DOHH2 (cell line): ENCODE results near the gene RGS7.

Source experiments
- EZH2phosphoT487 ChIP-seq: fragments of 200-600 bp; sonication (generic); IDR thresholded peaks from 2 replicates; pipeline ENCODE4 v1.6.1; 2017; ENCODE audit warnings: borderline replicate concordance, mild to moderate bottlenecking, antibody characterized with exemption, low read length, moderate library complexity, mixed read lengths
- TF ChIP-seq, protein P1 (sequence below): fragments of 200-600 bp; sonication (generic); IDR thresholded peaks from one replicate; pipeline ENCODE4 v1.5.1; 2014; ENCODE audit warnings: antibody characterized with exemption, mild to moderate bottlenecking, low read depth, low read length; ENCODE audit not compliant: poor library complexity, severe bottlenecking

GRCh38 chr1:240888787-240889048 lies 468.3 kb downstream of the RGS7 start:
- TF ChIP-seq, protein P1, sequence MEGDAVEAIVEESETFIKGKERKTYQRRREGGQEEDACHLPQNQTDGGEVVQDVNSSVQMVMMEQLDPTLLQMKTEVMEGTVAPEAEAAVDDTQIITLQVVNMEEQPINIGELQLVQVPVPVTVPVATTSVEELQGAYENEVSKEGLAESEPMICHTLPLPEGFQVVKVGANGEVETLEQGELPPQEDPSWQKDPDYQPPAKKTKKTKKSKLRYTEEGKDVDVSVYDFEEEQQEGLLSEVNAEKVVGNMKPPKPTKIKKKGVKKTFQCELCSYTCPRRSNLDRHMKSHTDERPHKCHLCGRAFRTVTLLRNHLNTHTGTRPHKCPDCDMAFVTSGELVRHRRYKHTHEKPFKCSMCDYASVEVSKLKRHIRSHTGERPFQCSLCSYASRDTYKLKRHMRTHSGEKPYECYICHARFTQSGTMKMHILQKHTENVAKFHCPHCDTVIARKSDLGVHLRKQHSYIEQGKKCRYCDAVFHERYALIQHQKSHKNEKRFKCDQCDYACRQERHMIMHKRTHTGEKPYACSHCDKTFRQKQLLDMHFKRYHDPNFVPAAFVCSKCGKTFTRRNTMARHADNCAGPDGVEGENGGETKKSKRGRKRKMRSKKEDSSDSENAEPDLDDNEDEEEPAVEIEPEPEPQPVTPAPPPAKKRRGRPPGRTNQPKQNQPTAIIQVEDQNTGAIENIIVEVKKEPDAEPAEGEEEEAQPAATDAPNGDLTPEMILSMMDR: no peak
- TF ChIP-seq EZH2phosphoT487: no peak
